Colonic mucosa (tissue), 4 donors: Measurements from ENCODE around the gene MTR. TPM values are rescaled to one million over a fixed set of nuclear protein-coding genes. Genes with fewer than 3 reads are reported as not detected.

Experiments used
- DNase-seq: peaks from one replicate; pipeline ENCODE4 v3.0.0-alpha.2; 2020
- H3K27ac ChIP-seq: fragments of 200-600 bp; one replicate; pipeline ENCODE4 v1.8.0; 2021
- H3K27me3 ChIP-seq: fragments of 200-600 bp; one replicate; pipeline ENCODE4 v1.8.0; 2021
- H3K36me3 ChIP-seq: fragments of 200-600 bp; one replicate; pipeline ENCODE4 v1.8.0; 2021
- H3K4me1 ChIP-seq: fragments of 200-600 bp; one replicate; pipeline ENCODE4 v1.8.0; 2021; ENCODE audit warnings: mild to moderate bottlenecking
- H3K4me3 ChIP-seq: fragments of 200-600 bp; one replicate; pipeline ENCODE4 v1.8.0; 2021
- H3K9ac ChIP-seq, 2 donors: one replicate each; pipeline ENCODE4 v1.7.0; 2013; ENCODE audit warnings: control low read depth in 2 of 2, low read depth in 2 of 2, low read length in 2 of 2
- H3K9me3 ChIP-seq: fragments of 200-600 bp; one replicate; pipeline ENCODE4 v1.8.0; 2021
- intact Hi-C: fragments of 100-400 bp; cut with DNase I; formaldehyde crosslinking; loops from one replicate; pipeline ENCODE4 v1.14.1; 2022
- total RNA-seq, 2 donors: library from RNA; stranded (reverse); fragmentation: NEBNext Ultra II Directional in 1 of 2; extraction: Animal tissue kit (Norgen Biotek cat#: 25700) in 1 of 2; gene quantifications; one replicate each; pipeline ENCODE4 v1.2.1, GENCODE V29; 2021
- TF ChIP-seq, protein P1 (sequence below): fragments of 200-600 bp; IDR thresholded peaks from one replicate; pipeline ENCODE4 v1.8.0; 2022; ENCODE audit warnings: antibody characterized with exemption, mild to moderate bottlenecking
- donor health status: healthy.
- donor health status: DM: no; HTN: no; CAD: no.
- donor health status: DM: no; HTN: no; CAD: no.

MTR gene
- total RNA-seq, 2 donors from 2014 or later, result 20.5 to 24.4 TPM

- Histone ChIP-seq H3K27me3 (no peaks in the 10 kb centered on the region), H3K27ac (no peak overlapping the region)
These were observed 49.6 kb downstream of the MTR start for GRCh38 chr1:236844499-236845271.

DNA sequence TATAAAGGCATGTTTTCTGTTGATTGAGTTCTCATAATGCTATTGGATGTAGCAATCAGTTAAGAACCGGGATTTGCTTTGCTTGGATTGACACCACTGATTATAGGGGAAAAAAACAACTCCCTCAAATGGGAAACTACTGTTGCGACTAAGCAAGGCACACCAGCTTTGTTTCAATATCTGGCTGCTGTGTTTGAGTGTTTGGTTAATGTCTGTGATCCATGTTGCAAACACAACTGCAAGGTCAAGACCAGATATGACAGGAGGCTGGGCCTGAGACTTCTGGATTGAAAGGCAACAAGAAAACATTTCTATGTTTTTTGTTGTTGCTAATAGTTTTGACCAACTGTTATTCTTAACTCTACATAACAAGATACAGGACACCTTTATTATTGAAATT lies 50.7 kb downstream of the MTR start:
- no peak for DNase-seq
- TF ChIP-seq, protein P1, sequence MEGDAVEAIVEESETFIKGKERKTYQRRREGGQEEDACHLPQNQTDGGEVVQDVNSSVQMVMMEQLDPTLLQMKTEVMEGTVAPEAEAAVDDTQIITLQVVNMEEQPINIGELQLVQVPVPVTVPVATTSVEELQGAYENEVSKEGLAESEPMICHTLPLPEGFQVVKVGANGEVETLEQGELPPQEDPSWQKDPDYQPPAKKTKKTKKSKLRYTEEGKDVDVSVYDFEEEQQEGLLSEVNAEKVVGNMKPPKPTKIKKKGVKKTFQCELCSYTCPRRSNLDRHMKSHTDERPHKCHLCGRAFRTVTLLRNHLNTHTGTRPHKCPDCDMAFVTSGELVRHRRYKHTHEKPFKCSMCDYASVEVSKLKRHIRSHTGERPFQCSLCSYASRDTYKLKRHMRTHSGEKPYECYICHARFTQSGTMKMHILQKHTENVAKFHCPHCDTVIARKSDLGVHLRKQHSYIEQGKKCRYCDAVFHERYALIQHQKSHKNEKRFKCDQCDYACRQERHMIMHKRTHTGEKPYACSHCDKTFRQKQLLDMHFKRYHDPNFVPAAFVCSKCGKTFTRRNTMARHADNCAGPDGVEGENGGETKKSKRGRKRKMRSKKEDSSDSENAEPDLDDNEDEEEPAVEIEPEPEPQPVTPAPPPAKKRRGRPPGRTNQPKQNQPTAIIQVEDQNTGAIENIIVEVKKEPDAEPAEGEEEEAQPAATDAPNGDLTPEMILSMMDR, result no peak
- H3K9ac ChIP-seq, result no peak overlapping the region
- H3K27me3 ChIP-seq, result no peaks in the 10 kb centered on the region
- H3K4me1 ChIP-seq, result no peaks in the 10 kb centered on the region
- no peak overlapping the region for H3K4me3 ChIP-seq
- no peaks in the 10 kb centered on the region for H3K9me3 ChIP-seq
- intact Hi-C loops, result no loop called here
- no peak overlapping the region for H3K27ac ChIP-seq
- H3K36me3 ChIP-seq, result no peaks in the 10 kb centered on the region

More at GRCh38 chr1:236844499-236845271, 49.6 kb downstream of the MTR start:
- Histone ChIP-seq H3K4me1 (no peaks in the 10 kb centered on the region), H3K9ac (no peak overlapping the region), H3K9me3 (no peaks in the 10 kb centered on the region), H3K36me3 (no peaks in the 10 kb centered on the region), H3K4me3 (no peak overlapping the region)
- intact Hi-C loops, result no loop called here
- TF ChIP-seq, protein P1, result no peak
- no peak for DNase-seq

DNA sequence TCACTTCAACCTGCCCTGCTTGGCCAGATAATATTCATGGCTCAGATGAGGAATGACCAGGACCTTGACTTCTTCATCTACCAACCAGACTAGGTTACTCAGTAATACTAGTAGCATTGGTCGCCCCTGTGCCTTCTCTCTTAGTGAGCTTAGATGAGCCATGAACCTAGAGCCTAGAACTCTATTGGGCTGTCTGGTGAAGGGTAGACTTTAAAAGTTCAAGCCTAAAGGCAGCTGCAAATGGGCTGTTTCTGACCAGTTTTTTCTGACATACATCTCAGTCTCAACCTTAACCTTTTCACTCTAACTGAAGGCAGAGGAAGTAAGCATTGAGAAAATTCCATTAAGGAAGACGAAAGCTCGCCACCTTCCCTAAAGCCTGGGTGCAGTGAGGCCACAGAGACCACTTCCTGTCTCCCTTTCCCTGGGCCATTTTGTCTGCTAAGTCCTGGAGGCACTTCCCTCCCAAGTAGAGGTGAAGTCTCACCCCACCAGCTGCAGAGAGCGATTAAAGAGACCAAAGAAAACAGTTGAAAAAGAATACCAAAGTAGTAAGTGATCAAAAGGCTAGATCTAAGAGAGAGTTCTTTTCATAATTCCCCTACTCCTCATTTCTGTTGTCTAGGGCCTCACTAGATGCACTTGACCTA lies 53.3 kb downstream of the MTR start:
- H3K9me3 ChIP-seq, result no peaks in the 10 kb centered on the region
- TF ChIP-seq, protein P1, result no peak
- DNase-seq, result no peak
- no peaks in the 10 kb centered on the region for H3K27me3 ChIP-seq
- H3K4me1 ChIP-seq, result no peaks in the 10 kb centered on the region
- H3K27ac ChIP-seq, result no peak overlapping the region
- no peaks in the 10 kb centered on the region for H3K36me3 ChIP-seq
- intact Hi-C loops, result no loop called here
- no peak overlapping the region for H3K9ac ChIP-seq
- H3K4me3 ChIP-seq, result no peak overlapping the region

- H3K36me3 ChIP-seq, result no peaks in the 10 kb centered on the region
- intact Hi-C loops, result no loop called here
- TF ChIP-seq, protein P1, result no peak
These were observed 55.2 kb downstream of the MTR start for GRCh38 chr1:236850077-236850979.

DNA sequence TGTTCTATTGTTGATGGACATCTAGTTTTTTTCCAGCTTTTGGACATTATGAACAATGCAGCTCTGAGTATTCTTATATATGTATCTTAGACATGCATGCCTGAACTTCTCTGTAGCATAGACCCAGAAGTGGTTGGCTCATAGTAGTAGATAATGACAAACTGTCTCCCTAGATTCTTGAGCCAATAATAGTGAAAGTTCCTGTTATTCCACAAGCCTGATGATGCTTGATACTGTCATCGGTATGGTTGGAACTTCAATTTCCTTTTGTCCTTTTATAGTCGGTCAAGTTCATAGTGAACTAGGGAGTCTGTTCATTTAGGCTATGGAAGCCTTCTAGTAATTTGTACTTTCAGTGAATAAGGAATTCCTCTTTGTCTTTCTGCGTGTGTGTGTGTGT lies 56.8 kb downstream of the MTR start:
- no peak for DNase-seq
- TF ChIP-seq, protein P1, result no peak
- intact Hi-C loops, result no loop called here
- Histone ChIP-seq H3K9ac (no peak overlapping the region), H3K27me3 (no peaks in the 10 kb centered on the region), H3K36me3 (peaks cover 4% of the 10 kb centered on the region), H3K9me3 (no peaks in the 10 kb centered on the region), H3K4me3 (no peak overlapping the region), H3K27ac (no peak overlapping the region), H3K4me1 (no peaks in the 10 kb centered on the region)

More at GRCh38 chr1:236850077-236850979, 55.2 kb downstream of the MTR start:
- Histone ChIP-seq H3K4me1 (no peaks in the 10 kb centered on the region), H3K9me3 (no peaks in the 10 kb centered on the region), H3K27ac (no peak overlapping the region), H3K27me3 (no peaks in the 10 kb centered on the region), H3K9ac (no peak overlapping the region), H3K4me3 (no peak overlapping the region)
- DNase-seq, result no peak
